ENCODE data around the gene SH3GLB1. TPM values are rescaled to one million over a fixed set of nuclear protein-coding genes. Genes with fewer than 3 reads are reported as not detected.

Gene SH3GLB1
- polyA plus RNA-seq, 1 donor from 2014 or later: 67.3 TPM

GRCh38 chr1:86773341-86774288, 69.2 kb downstream of the SH3GLB1 start:
- no peak overlapping the region for H3K9ac ChIP-seq (ENCODE audit: low read length)
- H3K79me2 ChIP-seq (replicated peaks; ENCODE audit: insufficient read depth, low read length): no peaks in the 10 kb centered on the region
- no peaks in the 10 kb centered on the region for H3K36me3 ChIP-seq (ENCODE audit: insufficient read depth, low read length)
- H3K9me3 ChIP-seq (ENCODE audit: low read length): no peaks in the 10 kb centered on the region
- no peaks in the 10 kb centered on the region for H3K9me2 ChIP-seq (ENCODE audit: insufficient read depth, low read length)
- no peaks in the 10 kb centered on the region for H4K20me1 ChIP-seq (ENCODE audit: insufficient read depth)
- no peaks in the 10 kb centered on the region for H3K27me3 ChIP-seq (ENCODE audit: insufficient read depth, low read depth, low read length)
- no peak overlapping the region for H3K4me3 ChIP-seq (ENCODE audit: low read length)
- no peak overlapping the region for H3K4me2 ChIP-seq (ENCODE audit: low read length)
- no peak overlapping the region for H2AFZ ChIP-seq (ENCODE audit: low read depth, low read length)
- H3F3A ChIP-seq (ENCODE audit: insufficient read depth, low read length, poor library complexity, severe bottlenecking): no peaks in the 10 kb centered on the region
- TF ChIP-seq MXI1 (conservative IDR thresholded peaks at IDR 0.05; ENCODE audit: poor library complexity, severe bottlenecking) (no peak), EP300 (conservative IDR thresholded peaks at IDR 0.05; ENCODE audit: poor library complexity, severe bottlenecking) (no peak), POLR2AphosphoS5 (IDR thresholded peaks at IDR 0.05) (no peak), TAF1 (IDR thresholded peaks at IDR 0.05; ENCODE audit: low read depth) (no peak), SMC3 (conservative IDR thresholded peaks at IDR 0.05; ENCODE audit: poor library complexity) (no peak), EZH2 (IDR thresholded peaks at IDR 0.05; ENCODE audit: borderline replicate concordance, insufficient read depth, low read length, poor library complexity, severe bottlenecking) (no peak), RAD21 (conservative IDR thresholded peaks at IDR 0.05) (no peak), REST (IDR thresholded peaks at IDR 0.05; ENCODE audit: borderline replicate concordance) (no peak), CTCF (IDR thresholded peaks at IDR 0.05; ENCODE audit: poor library complexity, severe bottlenecking) (no peak)
- no peak overlapping the region for H3K27ac ChIP-seq (ENCODE audit: low read length)

GRCh38 chr1:86774305-86775295, 70.2 kb downstream of the SH3GLB1 start:
- no peaks in the 10 kb centered on the region for H3K9me2 ChIP-seq (ENCODE audit: insufficient read depth, low read length)
- no peaks in the 10 kb centered on the region for H3K79me2 ChIP-seq (replicated peaks; ENCODE audit: insufficient read depth, low read length)
- H3K9me3 ChIP-seq (ENCODE audit: low read length): no peaks in the 10 kb centered on the region
- H3K9ac ChIP-seq (ENCODE audit: low read length): no peak overlapping the region
- no peaks in the 10 kb centered on the region for H3K27me3 ChIP-seq (ENCODE audit: insufficient read depth, low read depth, low read length)
- H3K36me3 ChIP-seq (ENCODE audit: insufficient read depth, low read length): no peaks in the 10 kb centered on the region
- no peaks in the 10 kb centered on the region for H3F3A ChIP-seq (ENCODE audit: insufficient read depth, low read length, poor library complexity, severe bottlenecking)
- no peak overlapping the region for H3K27ac ChIP-seq (ENCODE audit: low read length)
- H3K4me3 ChIP-seq (ENCODE audit: low read length): no peak overlapping the region
- TF ChIP-seq POLR2AphosphoS5 (IDR thresholded peaks at IDR 0.05): no peak
- no peak for TF ChIP-seq EP300 (conservative IDR thresholded peaks at IDR 0.05; ENCODE audit: poor library complexity, severe bottlenecking)
- no peak for TF ChIP-seq REST (IDR thresholded peaks at IDR 0.05; ENCODE audit: borderline replicate concordance)
- no peak for TF ChIP-seq SMC3 (conservative IDR thresholded peaks at IDR 0.05; ENCODE audit: poor library complexity)
- no peak for TF ChIP-seq RAD21 (conservative IDR thresholded peaks at IDR 0.05)
- no peak for TF ChIP-seq MXI1 (conservative IDR thresholded peaks at IDR 0.05; ENCODE audit: poor library complexity, severe bottlenecking)
- TF ChIP-seq EZH2 (IDR thresholded peaks at IDR 0.05; ENCODE audit: borderline replicate concordance, insufficient read depth, low read length, poor library complexity, severe bottlenecking): no peak
- no peak overlapping the region for H2AFZ ChIP-seq (ENCODE audit: low read depth, low read length)
- H4K20me1 ChIP-seq (ENCODE audit: insufficient read depth): no peaks in the 10 kb centered on the region
- no peak overlapping the region for H3K4me2 ChIP-seq (ENCODE audit: low read length)
